Body of pancreas (tissue), 4 donors: ENCODE results near the gene DOK5.

Source experiments
- CTCF ChIP-seq, 7 experiments: fragments of 450-650 bp in 4 of 7; fragments of 200-600 bp in 3 of 7; sonication (generic) in 3 of 7; IDR thresholded peaks; one replicate each; pipeline ENCODE4 v1.5.1; 2016 to 2019; ENCODE audit warnings: antibody characterized with exemption in 7 of 7
- POLR2A ChIP-seq, 3 donors: fragments of 450-650 bp; IDR thresholded peaks; one replicate each; pipeline ENCODE4 v1.6.1; 2016; ENCODE audit warnings: antibody characterized with exemption in 3 of 3, mild to moderate bottlenecking in 2 of 3

- TF ChIP-seq CTCF (IDR thresholded peaks at IDR 0.05), result no peak
- TF ChIP-seq POLR2A (IDR thresholded peaks at IDR 0.05), result no peak
Observed at GRCh38 chr20:54645445-54646155, 170.2 kb downstream of the DOK5 start.
